ENCODE measurements around the gene ZSCAN12.
"Not testable (repeated sequence)": the region's sequence is repeated elsewhere in the genome, so short reads cannot be mapped to it uniquely, and the experiment has no call there.

Gene ZSCAN12

DNA sequence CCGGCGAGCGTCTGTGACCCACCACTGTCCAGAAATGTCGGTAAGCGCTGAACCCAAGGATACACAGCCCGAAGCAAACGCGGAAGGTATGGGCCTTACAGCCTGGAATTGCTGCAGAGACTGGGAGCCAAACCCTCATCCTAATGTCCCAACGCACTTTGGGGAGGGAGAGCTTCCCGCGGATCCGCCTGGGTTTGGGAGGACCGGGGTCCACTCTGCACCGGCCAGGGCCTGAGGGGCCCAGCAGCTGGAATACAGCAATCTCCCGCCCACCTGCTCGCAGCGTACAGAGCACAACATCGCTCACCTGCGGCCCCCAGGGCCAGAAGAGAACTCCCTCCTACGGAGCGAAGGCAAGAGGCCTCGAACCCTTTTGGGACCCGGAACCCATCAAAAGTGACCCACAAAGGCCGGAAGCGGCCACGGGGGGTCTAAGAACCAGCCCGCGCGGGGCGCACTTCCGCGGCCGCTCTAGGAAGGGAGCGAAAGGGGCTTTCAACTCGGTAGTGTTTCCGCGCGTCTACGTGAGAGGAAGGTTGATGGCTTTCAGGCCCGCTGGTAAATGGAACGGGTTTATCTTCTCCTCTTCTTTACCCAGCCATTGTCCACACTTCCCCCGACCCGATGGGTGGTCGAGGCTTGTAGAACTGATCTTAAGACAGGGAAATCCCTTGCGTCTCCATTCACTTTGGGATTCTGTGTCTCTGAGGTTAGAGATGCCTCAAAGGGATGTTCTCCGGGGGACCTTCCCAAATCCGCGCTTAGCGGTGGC is at the start of gene ZSCAN12:
ZSCAN12 (minus strand) TSS at position 398 of the 772 bp plus-strand sequence. CDS start 1,342 bp downstream, outside the sequence.
- DNase-seq: peak; percentile 97

DNA sequence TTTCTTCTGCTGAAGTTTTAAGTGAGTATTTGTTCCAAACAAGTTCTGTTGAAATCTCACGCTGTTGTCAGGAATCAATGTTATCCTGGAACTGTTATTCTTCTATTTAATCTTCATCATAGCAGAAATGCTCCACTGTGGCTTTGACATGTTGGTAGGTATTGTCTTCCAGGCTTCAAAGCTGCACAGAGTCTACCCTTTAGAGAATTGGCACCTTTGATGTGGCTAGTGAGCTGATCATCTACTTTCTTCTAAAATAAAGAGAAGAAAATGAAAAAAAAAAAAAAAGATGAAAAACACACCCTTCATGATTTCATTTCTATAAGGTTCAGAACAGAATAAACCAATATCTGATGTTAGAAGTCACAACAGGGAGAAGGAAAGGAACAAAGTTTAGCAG is 49.5 kb upstream of the ZSCAN12 start:
- no peak for DNase-seq

DNA sequence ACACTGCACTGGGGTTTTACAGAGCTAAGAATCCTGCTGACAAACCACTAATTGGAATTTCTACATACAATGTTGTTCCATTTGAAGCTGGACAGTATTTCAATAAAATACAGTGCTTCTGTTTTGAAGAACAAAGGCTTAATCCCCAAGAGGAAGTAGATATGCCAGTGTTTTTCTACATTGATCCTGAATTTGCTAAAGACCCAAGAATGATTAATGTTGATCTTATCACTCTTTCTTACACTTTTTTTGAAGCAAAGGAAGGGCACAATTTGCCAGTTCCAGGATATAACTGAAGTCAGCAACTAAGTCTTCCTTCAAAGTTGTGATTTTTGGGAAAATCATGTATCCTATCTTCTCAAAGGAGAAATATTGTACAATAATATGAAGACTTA is 48.0 kb upstream of the ZSCAN12 start:
- not testable (repeated sequence) for DNase-seq

DNA sequence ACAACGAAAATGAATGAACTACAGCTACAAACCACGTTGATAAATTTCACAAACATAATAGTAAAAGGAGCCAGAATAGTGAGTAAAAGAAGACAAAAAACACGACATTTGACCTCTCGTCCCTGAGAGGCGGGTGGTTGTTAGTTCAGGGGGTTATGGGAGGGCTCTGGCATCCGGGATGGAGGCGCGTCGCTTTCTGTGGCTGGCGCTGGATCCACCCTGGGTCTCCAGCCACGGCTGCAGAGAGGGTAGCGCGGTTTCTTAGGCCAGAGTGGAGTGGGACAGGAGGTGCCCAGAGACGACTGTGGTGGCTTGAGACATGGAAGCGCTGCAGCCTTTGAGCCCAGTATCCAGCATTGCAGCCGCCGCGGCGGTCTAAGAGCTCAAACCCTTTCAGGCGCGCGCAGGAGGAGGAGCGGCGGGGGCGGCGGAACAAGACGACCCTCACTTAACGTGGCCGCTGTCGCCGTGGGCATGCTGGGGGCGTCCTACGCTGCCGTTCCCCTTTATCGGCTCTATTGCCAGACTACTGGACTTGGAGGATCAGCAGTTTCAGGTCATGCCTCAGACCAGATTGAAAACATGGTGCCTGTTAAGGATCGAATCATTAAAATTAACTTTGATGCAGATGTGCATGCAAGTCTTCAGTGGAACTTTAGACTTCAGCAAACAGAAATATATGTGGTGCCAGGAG is 47.4 kb upstream of the ZSCAN12 start:
- peak; percentile 15 for DNase-seq

DNA sequence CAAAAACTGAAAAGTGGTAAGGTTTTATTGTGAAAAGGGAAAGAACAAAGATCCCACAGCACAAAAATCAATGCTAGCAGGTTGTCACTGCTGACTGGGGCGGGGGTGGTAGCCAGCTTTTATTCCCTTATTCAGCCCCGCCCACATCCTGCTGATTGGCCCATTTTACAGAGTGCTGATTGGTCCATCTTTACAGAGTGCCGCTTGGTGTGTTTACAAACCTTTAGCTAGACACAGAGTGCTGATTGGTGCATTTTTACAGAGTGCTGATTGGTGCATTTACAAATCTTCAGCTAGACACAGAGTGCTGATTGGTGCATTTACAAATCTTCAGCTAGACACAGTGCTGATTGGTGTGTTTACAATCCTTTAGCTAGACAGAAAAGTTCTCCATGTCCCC is 45.2 kb upstream of the ZSCAN12 start:
- DNase-seq: peak; percentile 18

DNA sequence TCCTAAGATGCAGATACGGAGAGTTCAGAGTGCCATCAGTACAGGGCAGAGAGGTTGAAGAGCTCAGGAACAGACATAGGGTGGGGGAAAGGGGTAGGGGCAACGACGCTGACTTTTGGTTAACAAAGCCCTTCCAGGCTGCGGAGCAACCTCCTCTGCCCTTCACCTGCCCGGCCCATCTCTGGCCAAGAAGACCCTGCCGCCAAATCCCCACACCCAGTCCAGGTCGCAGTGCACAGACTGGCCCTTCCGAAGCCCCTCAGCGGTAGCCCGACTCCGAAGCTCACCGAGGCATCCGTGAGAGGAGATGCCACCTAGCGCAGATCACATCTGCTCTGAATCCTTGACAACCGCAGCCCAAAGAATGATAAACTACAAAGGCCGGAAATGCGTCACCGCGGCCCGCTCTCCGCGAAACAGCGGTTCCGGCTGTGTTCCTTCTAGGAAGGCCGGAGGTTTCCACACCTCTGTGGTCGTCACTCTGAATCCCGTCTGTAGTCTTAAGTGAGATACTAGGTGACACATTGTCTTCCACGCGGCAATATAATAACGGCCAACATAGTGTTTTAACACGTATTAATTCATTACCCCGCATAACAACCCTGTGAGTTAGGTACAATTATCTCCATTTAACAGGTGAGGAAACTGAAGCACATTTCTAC is 43.7 kb upstream of the ZSCAN12 start, which contains the start of gene ZSCAN23:
ZSCAN23 (minus strand) TSS at position 380 of the 662 bp plus-strand sequence. CDS start 7,225 bp downstream, outside the sequence.
- peak; percentile 91 for DNase-seq

DNA sequence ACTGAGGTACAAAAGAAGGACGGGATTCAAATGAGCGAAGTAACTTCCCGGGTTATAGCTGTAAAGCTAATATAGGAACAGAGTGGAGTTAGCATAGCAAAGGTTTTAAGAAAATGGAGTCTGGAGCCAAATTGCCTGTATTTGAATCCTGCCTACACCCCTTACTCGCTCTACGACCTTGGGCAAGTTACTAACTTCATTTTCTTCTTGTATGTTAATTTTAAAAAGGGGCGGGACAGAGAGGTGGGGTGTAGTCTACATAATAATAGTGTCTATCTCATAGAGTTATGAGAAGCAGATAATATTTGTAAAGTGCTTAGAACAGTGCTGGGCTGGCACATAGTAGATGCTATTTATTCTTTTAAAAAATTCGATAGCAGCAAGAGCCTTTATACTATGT is 43.0 kb upstream of the ZSCAN12 start:
- DNase-seq: no peak

DNA sequence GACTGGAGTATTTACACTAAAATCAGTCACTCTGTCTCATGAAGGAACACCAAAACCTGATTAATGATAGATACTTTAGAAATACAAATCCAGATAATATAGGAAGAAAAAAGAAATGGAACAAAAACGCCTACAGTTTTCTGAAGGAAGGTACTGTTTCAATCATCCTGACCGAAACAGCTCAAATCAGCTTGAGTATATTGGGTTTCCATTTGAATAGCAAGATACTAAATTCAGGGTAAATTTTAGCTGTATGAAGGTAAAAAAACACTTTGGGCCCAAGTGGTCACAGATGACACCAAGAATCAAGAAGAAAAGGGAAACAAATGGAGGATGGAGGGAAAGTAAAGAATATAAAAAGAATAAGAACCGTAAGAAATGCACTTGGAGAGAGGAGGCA is 36.9 kb upstream of the ZSCAN12 start:
- no peak for DNase-seq

DNA sequence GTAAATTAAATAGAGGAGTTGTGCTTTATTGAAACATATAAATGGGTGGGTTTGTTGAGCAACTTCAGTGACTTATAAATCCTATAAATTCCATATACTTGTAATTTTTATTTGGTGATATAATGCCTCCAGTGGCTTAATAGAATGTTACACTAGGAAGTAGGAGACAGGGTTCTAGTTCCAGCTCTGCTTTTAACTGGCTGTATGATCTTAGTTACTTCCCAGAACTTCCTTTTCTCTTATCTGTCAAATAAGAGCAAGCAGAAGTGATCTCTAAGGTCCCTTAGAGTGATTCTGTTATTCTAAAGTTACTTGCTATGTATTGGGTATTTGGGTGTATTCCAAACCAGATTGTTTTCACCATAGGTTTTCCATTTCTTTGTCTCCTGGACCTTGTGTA is 33.6 kb upstream of the ZSCAN12 start:
- DNase-seq: peak; percentile 71

DNA sequence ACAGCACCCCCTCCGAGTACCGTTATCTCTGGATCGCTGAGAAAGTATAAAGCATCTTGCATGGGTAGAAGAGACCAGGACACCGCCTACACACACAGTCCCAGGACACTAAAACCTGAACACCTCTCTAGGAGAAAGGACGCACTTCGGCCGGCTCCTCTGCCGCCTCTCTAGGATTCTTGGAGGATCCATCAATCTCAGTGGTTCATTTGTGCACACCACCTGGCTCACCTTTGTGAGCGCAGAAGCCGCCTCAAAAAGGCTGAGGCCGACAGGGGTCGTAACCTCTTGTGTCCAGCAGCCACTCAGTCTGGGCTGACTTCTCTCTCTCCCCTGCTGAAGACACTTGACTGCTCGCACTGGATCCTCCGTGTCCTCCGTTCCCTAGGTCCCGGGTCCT is 30.2 kb upstream of the ZSCAN12 start:
- DNase-seq: no peak

DNA sequence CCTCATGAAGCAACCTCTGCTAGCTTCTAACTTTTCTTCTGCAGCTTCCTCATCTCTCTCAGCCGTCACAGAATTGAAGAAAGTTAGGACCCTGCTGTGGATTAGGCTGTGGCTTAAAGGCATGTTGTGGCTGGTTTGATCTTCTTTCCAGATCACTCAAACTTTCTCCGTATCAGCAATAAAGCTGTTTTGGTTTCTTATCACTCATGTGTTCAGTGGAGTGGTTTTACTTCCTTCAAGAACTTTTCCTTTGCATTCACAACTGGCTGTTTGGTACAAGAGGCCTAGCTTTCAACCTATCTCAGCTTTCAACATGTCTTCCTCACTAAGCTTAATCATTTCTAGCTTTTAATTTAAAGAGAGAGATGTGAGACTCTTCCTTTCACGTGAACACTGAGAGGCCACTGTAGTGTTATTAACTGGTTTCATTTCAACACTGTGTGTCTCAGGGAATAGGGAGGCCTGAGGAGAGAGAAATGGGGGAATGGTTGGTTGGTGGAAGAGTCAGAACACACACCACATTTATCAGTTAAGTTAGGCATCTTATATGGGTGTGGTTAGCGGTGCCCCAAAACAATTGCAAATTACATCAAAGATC is 26.5 kb upstream of the ZSCAN12 start:
- peak; percentile 67 for DNase-seq

DNA sequence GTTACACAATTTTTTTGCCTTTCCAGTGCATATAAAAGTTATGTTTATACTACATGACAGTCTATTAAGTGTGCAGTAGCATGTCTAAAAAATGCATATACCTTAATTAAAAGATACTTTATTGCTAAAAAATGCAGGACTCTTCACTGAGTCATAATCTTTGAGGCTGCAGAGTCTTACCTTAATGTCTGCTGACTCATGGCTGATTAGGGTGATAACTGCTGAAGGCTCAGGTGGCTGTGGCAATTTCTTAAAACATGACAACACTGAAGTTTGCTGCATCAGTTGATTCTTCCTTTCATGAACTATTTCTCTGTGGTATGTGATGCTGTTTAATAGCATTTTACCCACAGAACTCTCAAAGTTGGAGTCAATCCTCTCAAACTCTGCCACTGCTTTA is 24.6 kb upstream of the ZSCAN12 start:
- no peak for DNase-seq

DNA sequence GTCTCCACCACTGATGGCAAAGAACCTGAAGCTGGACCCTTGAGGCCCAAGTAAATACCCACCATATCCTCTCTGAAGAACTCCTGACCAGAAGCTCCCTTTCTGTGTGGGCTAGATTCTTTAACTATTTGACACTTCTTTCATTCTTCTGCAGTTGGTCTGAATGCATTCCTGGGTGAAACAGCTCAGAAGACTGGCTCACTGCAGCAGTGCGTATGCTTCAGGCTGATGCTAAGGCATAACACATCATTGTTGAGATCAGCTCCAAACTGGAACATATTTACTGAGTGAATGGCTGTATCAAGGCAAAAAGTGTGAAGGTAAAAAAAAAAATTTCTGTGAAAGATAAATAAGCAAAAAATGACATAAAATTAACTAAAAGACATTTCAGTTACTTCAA is 24.0 kb upstream of the ZSCAN12 start:
- DNase-seq: no peak

DNA sequence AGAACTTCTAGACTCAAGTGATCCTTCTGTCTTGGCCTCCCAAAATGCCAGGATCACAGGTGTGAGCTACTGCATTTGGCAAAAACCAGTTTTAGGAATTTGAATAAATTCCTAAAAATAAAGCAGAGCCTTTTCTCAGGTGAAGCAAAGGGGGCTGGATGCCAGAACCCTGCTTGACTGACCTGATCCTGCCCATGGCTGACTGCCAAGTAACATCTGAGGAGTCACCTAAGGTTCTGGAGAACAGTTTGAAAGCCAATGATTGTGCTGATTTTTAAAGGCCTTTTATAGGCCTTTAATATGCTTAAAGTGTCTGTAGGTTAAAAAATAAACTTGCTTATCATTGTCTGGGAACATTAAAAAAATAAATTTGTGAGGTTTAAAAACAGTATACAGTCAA is 14.1 kb upstream of the ZSCAN12 start:
- no peak for DNase-seq

DNA sequence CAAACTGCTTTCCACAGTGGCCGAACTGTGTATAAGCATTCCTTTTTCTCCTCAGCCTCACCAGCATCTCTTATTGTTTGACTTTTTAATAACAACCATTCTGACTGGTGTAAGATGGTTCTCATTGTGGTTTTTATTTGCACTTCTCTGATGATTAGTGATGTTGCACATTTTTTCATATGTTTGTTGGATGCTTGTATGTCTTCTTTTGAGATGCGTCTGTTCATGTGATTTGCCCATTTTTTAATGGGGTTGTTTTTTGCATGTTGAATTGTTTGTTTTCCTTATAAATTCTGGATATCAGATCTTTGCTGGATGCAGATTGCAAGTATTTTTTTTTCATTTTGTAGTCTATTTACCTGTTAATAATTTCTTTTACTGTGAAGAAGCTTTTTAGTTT is 11.2 kb upstream of the ZSCAN12 start:
- no peak for DNase-seq

DNA sequence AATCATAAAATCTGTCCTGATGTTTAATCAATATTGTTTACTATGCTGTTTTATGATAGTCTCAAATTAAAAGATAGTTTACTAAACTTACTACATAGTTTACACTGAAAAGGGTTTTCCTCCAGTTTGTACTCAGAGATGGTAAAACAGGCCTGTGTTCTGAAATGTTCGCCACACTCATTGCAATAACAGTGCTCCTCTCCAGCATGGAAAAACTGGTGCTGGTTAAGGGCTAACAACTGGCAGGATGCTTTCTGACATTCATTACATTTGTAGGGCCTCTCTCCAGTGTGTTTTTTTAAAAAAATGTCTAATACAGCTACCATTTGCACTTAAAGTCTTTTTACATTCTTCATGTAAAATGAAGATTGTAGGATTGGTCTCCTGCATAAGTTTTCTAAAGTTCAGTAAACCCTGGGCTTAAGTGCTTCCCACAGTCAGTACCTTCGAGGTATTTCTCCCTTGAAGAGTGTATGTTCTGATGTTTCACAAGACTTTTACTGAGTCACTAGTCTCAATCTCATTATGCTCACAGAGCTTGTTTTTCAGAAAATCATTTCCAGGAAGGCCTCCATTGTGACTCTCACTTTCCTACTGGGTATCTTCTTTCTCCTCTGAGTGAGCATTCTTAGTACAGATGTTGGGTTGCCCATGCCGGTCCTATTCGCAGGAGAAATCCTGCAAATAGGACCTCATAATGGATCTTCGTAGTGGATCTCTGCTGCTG is 8.7 kb upstream of the ZSCAN12 start:
- DNase-seq: no peak

DNA sequence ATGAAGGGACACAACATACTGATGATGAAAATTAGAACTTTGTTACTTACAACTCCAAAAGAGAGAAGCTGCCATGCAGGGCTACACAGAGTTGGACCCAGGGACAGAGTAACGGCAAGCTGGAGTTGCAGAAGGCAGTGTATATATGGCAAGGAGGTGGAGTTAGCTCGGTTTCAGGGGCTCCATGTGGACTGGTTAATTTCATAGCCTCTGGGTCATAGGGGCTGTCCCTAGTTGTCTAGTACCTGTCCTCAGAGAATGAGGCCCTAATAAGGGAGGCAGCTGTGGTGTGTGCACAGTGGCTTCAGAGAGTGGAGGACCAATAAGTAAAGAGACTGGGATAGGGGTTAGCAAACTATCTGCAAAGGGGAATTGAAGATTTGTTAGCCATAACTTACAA is 7.9 kb upstream of the ZSCAN12 start:
- no peak for DNase-seq

DNA sequence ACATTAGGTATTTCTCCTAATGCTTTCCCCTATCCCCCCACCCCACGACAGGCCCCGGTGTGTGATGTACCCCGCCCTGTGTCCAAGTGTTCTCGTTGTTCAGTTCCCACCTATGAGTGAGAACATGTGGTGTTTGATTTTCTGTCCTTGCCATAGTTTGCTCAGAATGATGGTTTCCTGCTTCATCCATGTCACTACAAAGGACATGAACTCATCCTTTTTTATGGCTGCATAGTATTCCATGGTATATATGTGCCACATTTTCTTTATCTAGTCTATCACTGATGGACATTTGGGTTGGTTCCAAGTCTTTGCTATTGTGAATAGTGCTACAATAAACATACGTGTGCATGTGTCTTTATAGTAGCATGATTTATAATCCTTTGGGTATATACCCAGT is 4.4 kb upstream of the ZSCAN12 start:
- DNase-seq: not testable (repeated sequence)

DNA sequence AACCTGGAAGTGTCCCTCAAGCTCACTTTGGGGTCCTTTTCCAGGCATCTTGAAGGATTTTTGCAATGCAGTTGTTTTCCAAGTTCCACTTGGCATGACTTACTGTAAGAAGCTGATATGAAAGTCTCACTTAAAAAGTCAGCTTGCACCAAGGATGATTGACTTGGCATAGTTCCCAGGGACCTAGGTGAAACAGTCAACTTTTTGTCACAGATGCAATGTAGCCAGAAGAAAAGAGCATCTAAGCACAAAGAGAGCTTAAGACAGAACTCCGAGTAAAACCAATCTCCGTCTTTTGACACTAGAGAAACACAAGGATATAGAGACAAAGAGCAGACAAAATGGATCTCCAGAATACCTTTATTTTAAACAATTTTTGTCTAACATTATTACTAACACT is 2.6 kb upstream of the ZSCAN12 start:
- DNase-seq: no peak

DNA sequence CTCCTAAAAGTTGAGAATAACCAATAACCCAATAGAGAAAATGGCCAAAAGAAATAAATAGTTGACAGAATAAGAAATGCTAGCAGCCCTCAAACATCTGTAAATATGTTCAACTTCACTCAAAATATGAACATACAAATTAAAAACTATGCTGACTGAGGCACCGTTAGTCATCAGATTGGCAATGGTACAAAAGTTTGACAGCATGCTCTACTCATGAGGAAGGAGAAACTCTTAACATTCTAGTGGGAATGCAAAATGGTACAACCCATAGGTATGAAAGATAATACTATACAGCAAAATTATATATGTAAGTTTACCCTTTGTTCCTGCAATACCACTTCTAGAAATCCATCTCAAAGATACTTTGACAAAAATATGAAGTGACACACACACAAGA is 1.6 kb upstream of the ZSCAN12 start:
- DNase-seq: no peak

DNA sequence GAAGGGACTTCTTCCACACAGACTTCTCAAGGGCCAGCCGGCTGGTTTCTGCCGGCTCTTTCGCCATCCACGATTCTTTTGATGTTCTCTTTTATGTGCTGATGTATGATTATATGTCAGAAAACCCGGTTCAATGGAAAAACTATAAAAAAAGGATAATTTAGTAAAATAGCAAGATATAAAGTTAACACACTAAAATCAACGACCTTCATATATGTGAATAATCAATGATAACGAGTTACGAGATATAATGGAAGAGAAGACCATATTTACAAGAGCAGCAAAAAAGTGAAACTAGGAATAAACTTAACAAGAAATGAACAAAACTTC is 540 bp upstream of the ZSCAN12 start:
- no peak for DNase-seq

DNA sequence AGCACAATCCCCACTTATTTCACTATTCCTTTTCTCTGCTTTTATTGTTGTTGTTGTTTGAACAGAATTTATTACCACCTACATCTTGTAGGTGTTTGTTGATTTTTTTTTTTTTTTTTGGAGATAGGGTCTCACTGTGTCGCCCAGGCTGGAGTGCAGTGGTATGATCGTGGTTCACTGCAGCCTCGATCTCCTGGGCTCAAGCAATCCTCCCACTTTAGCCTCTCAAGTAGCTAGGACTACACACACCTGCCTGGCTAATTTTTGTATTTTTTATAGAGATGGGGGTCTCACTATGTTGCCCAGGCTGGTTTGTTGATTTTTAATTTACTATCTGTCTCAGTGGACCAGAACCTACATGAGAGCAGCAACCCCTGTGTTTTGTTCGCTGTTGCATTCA is 3.6 kb downstream of the ZSCAN12 start:
- no peak for DNase-seq
